Chondrocyte (in vitro differentiated cells): ENCODE results near the gene RASAL1. TPM values are rescaled to one million over a fixed set of nuclear protein-coding genes. Genes with fewer than 3 reads are reported as not detected.
"Not testable (repeated sequence)": the region's sequence is repeated elsewhere in the genome, so short reads cannot be mapped to it uniquely, and the experiment has no call there.

Source experiments
- DNase-seq: peaks from one replicate; pipeline ENCODE4 v3.0.0; 2021; ENCODE audit warnings: mixed read lengths, low spot score
- H3K27ac Mint-ChIP-seq: one replicate; pipeline ENCODE4 v1.8.0; 2021; ENCODE audit warnings: mild to moderate bottlenecking, moderate library complexity, mixed read lengths; ENCODE audit not compliant: unreplicated experiment
- H3K27me3 Mint-ChIP-seq: 2 replicates; pipeline ENCODE4 v1.8.0; 2021; ENCODE audit warnings: low read depth, mixed read lengths
- H3K36me3 Mint-ChIP-seq: 2 replicates; pipeline ENCODE4 v1.8.0; 2021; ENCODE audit warnings: low read depth, mixed read lengths
- H3K4me1 Mint-ChIP-seq: 2 replicates; pipeline ENCODE4 v1.8.0; 2021; ENCODE audit warnings: low read depth, mild to moderate bottlenecking, mixed read lengths
- H3K4me3 Mint-ChIP-seq: one replicate; pipeline ENCODE4 v1.8.0; 2021; ENCODE audit warnings: mild to moderate bottlenecking, moderate library complexity, mixed read lengths; ENCODE audit not compliant: unreplicated experiment
- H3K9me3 Mint-ChIP-seq: 2 replicates; pipeline ENCODE4 v1.8.0; 2021; ENCODE audit warnings: low read depth, mixed read lengths
- CTCF ChIP-seq: fragments of 200-600 bp; sonication (generic); IDR thresholded peaks from 2 replicates; pipeline ENCODE4 v1.5.0; 2021; ENCODE audit warnings: antibody characterized with exemption, mild to moderate bottlenecking, moderate library complexity
- total RNA-seq: library from RNA; stranded (reverse); gene quantifications from 3 replicates; pipeline ENCODE4 v1.2.1, GENCODE V29; 2021

Gene RASAL1
- total RNA-seq, 1 donor from 2014 or later: not detected

- no peaks in the 10 kb centered on the region for H3K36me3 Mint-ChIP-seq
- no peak for TF ChIP-seq CTCF
- H3K4me1 Mint-ChIP-seq: no peaks in the 10 kb centered on the region
- no peak overlapping the region for H3K27ac Mint-ChIP-seq
- peaks cover 15% of the 10 kb centered on the region for H3K27me3 Mint-ChIP-seq
- no peak overlapping the region for H3K4me3 Mint-ChIP-seq
- no peak for DNase-seq
- peaks cover 9% of the 10 kb centered on the region for H3K9me3 Mint-ChIP-seq
Observed at GRCh38 chr12:113142886-113143332, 7.3 kb upstream of the RASAL1 start.

GRCh38 chr12:113142173-113142885, 6.8 kb upstream of the RASAL1 start:
- Mint-ChIP-seq H3K4me3 (no peak overlapping the region), H3K36me3 (no peaks in the 10 kb centered on the region), H3K27me3 (peaks cover 12% of the 10 kb centered on the region), H3K27ac (no peak overlapping the region), H3K4me1 (no peaks in the 10 kb centered on the region), H3K9me3 (peaks cover 7% of the 10 kb centered on the region)
- no peak for TF ChIP-seq CTCF
- no peak for DNase-seq

DNA sequence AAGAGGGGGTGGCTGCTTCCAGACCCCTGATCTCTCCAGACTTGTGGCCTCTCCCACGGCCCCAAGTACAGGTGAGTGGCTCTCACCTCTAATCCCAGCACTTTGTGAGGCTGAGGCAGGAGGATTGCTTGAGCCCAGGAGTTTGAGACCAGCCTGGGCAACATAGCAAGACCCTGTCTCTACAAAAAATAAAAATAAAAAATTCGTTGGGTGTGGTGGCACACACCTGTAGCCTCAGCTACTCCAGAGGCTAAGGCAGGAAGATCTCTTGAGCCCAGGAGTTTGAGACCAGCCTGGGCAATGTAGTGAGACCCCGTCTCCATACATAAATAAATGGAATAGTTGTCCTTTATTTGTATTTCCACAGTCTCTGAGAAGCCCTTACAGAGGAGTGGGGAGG, 6.2 kb upstream of the RASAL1 start:
- not testable (repeated sequence) for H3K4me3 Mint-ChIP-seq, H3K9me3 Mint-ChIP-seq, DNase-seq, H3K27ac Mint-ChIP-seq, H3K4me1 Mint-ChIP-seq, H3K36me3 Mint-ChIP-seq
- H3K27me3 Mint-ChIP-seq: peaks cover 12% of the 10 kb centered on the region

- Mint-ChIP-seq H3K27ac (no peak overlapping the region), H3K36me3 (no peaks in the 10 kb centered on the region), H3K27me3 (peaks cover 21% of the 10 kb centered on the region), H3K9me3 (no peaks in the 10 kb centered on the region), H3K4me1 (no peaks in the 10 kb centered on the region), H3K4me3 (no peak overlapping the region)
- TF ChIP-seq CTCF: no peak
- DNase-seq: no peak
Observed at GRCh38 chr12:113140706-113141105, 5.1 kb upstream of the RASAL1 start.

DNA sequence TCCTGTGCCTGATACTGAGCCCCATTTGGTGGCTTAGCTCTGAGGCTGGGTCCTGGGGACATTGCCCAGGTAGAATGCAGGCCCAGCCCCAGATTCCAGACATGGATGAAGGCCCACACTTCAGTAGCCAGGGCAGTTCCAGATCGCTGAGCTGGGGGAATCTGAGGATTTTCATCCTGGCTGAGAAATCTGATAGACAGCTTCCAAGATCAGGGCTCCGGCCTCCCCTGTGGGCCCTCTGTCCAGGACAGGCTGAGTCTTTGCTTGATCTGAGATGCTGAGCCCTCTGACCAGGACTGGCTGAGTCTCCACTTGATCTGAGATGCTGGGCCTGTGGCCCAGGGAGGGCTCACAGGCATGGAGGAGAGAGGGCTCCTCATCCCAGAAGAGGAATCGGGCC, 3.3 kb upstream of the RASAL1 start:
- Mint-ChIP-seq H3K27me3 (peaks cover 25% of the 10 kb centered on the region), H3K4me1 (no peaks in the 10 kb centered on the region), H3K36me3 (no peaks in the 10 kb centered on the region), H3K9me3 (no peaks in the 10 kb centered on the region), H3K27ac (no peak overlapping the region), H3K4me3 (no peak overlapping the region)
- TF ChIP-seq CTCF: no peak
- peak; percentile 49 for DNase-seq
